ENCODE measurements around the gene FOSL1.

FOSL1 gene

GRCh38 chr11:65879617-65880016, 20.6 kb downstream of the FOSL1 start, which contains the start of gene CTSW:
TSS of gene CTSW (plus strand) at chr11:65879837. CDS start at chr11:65879855, 18 bp downstream.
- no peak for TF ChIP-seq CTCF (IDR thresholded peaks at IDR 0.05; ENCODE audit: unreplicated experiment in 3 of 3)
- H3K4me1 Mint-ChIP-seq: peaks cover 3% of the 10 kb centered on the region
- no peaks in the 10 kb centered on the region for H3K27me3 Mint-ChIP-seq (ENCODE audit: low read depth)
- no peaks in the 10 kb centered on the region for H3K9me3 Mint-ChIP-seq
- peaks cover 12% of the 10 kb centered on the region for H3K36me3 Mint-ChIP-seq (ENCODE audit: low read depth)
- no peak within 1 kb of the TSS for H3K27ac Mint-ChIP-seq
- H3K4me3 Mint-ChIP-seq: no peak within 1 kb of the TSS

- peak overlapping the region; percentile 86 to 96 (median 93) for H3K27ac Mint-ChIP-seq
- H3K4me3 Mint-ChIP-seq: peak overlapping the region; percentile 93 to 100 (median 98)
- no peak for TF ChIP-seq CTCF (IDR thresholded peaks at IDR 0.05; ENCODE audit: unreplicated experiment in 3 of 3)
- peaks cover 3% of the 10 kb centered on the region for H3K4me1 Mint-ChIP-seq
- peaks cover 4% of the 10 kb centered on the region for H3K36me3 Mint-ChIP-seq (ENCODE audit: low read depth)
- H3K27me3 Mint-ChIP-seq (ENCODE audit: low read depth): no peaks in the 10 kb centered on the region
- H3K9me3 Mint-ChIP-seq: no peaks in the 10 kb centered on the region
These were observed 26.7 kb downstream of the FOSL1 start for GRCh38 chr11:65873318-65874156.

- peak within 1 kb of the TSS; percentile 93 to 100 (median 98) for H3K4me3 Mint-ChIP-seq
- no peak for TF ChIP-seq CTCF (IDR thresholded peaks at IDR 0.05; ENCODE audit: unreplicated experiment in 3 of 3)
- peaks cover 10% of the 10 kb centered on the region for H3K36me3 Mint-ChIP-seq (ENCODE audit: low read depth)
- H3K27ac Mint-ChIP-seq: peak within 1 kb of the TSS; percentile 86 to 96 (median 93)
- no peaks in the 10 kb centered on the region for H3K27me3 Mint-ChIP-seq (ENCODE audit: low read depth)
- peaks cover 3% of the 10 kb centered on the region for H3K4me1 Mint-ChIP-seq
- no peaks in the 10 kb centered on the region for H3K9me3 Mint-ChIP-seq
These were observed 27.4 kb downstream of the FOSL1 start, which contains the start of gene EFEMP2 for GRCh38 chr11:65872586-65873317. TSS of gene EFEMP2 (minus strand) at chr11:65872800. CDS start at chr11:65872354, 446 bp downstream.

GRCh38 chr11:65871811-65872548, 28.2 kb downstream of the FOSL1 start:
- Mint-ChIP-seq H3K36me3 (ENCODE audit: low read depth) (peaks cover 18% of the 10 kb centered on the region), H3K4me3 (peak overlapping the region; percentile 86 to 92 (median 90)), H3K4me1 (peaks cover 3% of the 10 kb centered on the region), H3K27me3 (ENCODE audit: low read depth) (no peaks in the 10 kb centered on the region), H3K27ac (peak overlapping the region; percentile 74 to 93 (median 84)), H3K9me3 (no peaks in the 10 kb centered on the region)
- TF ChIP-seq CTCF (IDR thresholded peaks at IDR 0.05; ENCODE audit: unreplicated experiment in 3 of 3): no peak

GRCh38 chr11:65870706-65871681, 29.2 kb downstream of the FOSL1 start:
- H3K27ac Mint-ChIP-seq: peak overlapping the region; percentile 74 to 93 (median 84)
- H3K9me3 Mint-ChIP-seq: no peaks in the 10 kb centered on the region
- no peak for TF ChIP-seq CTCF (IDR thresholded peaks at IDR 0.05; ENCODE audit: unreplicated experiment in 3 of 3)
- peak overlapping the region; percentile 86 to 92 (median 90) for H3K4me3 Mint-ChIP-seq
- H3K4me1 Mint-ChIP-seq: peaks cover 3% of the 10 kb centered on the region
- H3K27me3 Mint-ChIP-seq (ENCODE audit: low read depth): no peaks in the 10 kb centered on the region
- H3K36me3 Mint-ChIP-seq (ENCODE audit: low read depth): peaks cover 22% of the 10 kb centered on the region

All from nephron (organoid).